GM12891 (cell line): Measurements from ENCODE around the gene PLEK2.

Experiments
- POLR2A ChIP-seq: IDR thresholded peaks from 2 replicates; pipeline ENCODE4 v1.6.1; 2011; ENCODE audit warnings: low read depth, low read length, control low read depth
- POLR2AphosphoS5 ChIP-seq: IDR thresholded peaks from 2 replicates; pipeline ENCODE4 v1.6.1; 2011; ENCODE audit warnings: low read depth, low read length, control low read depth
- SPI1 ChIP-seq: IDR thresholded peaks from 2 replicates; pipeline ENCODE4 v1.6.1; 2011; ENCODE audit warnings: low read depth, low read length, control low read depth
- TAF1 ChIP-seq: IDR thresholded peaks from 2 replicates; pipeline ENCODE4 v1.6.1; 2011; ENCODE audit warnings: low read depth, low read length, control low read depth

GRCh38 chr14:67393689-67394088 is 18.3 kb downstream of the PLEK2 start:
- TF ChIP-seq TAF1 (no peak), POLR2A (no peak), POLR2AphosphoS5 (no peak), SPI1 (no peak)
